IPS-20b (cell line): ENCODE measurements around the gene KCNK15.

Experiments
- H3K27ac ChIP-seq: one replicate; pipeline ENCODE4 v1.5.1; 2013; ENCODE audit warnings: low read length
- H3K27me3 ChIP-seq: 2 replicates; pipeline ENCODE4 v1.6.1; 2013; ENCODE audit warnings: mild to moderate bottlenecking, low read length, inconsistent platforms; ENCODE audit not compliant: insufficient read depth
- H3K36me3 ChIP-seq: 2 replicates; pipeline ENCODE4 v1.6.1; 2013; ENCODE audit warnings: low read depth, mild to moderate bottlenecking, inconsistent platforms, low read length, moderate library complexity; ENCODE audit not compliant: insufficient read depth
- H3K4me1 ChIP-seq: 2 replicates; pipeline ENCODE4 v1.6.1; 2013; ENCODE audit warnings: mild to moderate bottlenecking, control low read depth, inconsistent platforms, low read length, moderate library complexity; ENCODE audit not compliant: insufficient read depth
- H3K4me3 ChIP-seq: 2 replicates; pipeline ENCODE4 v1.5.1; 2013; ENCODE audit warnings: mild to moderate bottlenecking, low read length, inconsistent platforms
- H3K9ac ChIP-seq: 2 replicates; pipeline ENCODE4 v1.6.1; 2013; ENCODE audit warnings: low read depth, mild to moderate bottlenecking, inconsistent platforms, low read length, moderate library complexity
- H3K9me3 ChIP-seq: 2 replicates; pipeline ENCODE4 v1.6.1; 2013; ENCODE audit warnings: mild to moderate bottlenecking, low read depth, low read length, inconsistent platforms; ENCODE audit not compliant: insufficient read depth

The KCNK15 gene

DNA sequence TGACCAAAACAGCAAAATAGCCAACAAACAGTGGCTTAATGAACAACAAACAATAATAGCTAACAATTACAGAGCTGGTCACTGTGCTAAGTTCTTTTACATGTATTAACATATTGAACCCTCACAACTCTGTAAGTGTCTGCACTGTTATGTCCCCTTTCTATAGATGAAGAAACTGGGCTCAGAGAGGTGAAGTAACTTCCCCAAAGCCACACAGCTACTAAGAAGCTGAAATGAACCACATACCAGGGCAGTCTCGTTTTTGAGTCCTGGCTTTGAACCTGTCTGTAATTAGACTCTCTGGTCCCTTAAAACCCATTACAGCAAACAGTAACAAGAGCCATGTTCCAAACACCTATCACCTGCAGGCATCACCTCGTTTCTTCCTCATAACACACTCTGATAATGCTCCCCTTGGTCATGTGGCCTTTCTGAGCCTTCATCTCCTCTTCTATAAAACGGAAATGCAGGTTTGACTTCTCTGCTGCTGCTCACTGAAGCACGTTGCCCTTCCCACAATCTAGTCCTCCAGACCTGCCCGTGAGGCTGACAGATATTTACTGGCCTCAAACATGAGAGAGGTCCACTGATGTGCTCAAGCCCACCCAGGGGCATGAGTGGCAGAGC is 23.3 kb downstream of the KCNK15 start:
- no peak overlapping the region for H3K27ac ChIP-seq
- no peaks in the 10 kb centered on the region for H3K9me3 ChIP-seq
- H3K4me3 ChIP-seq = no peak overlapping the region

DNA sequence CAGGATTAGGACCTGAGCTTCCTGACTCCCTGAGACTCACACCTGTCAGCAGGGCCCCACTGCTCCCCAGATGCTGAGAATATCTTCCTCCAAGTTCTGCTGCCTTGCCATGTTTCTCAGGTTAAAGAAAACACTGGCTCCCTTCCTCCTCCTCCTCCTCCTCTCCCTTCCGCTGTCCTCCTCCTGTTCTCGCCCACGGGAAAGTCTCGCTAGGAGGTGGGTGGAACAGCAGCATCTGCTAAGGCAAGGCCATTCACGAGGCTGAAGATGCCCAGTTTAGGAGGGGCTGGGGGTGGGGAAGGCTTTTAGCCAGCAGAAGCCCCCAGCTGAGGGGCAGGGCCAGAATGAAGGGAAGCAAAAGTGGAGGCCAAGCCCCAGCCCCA is 23.8 kb downstream of the KCNK15 start:
- no peaks in the 10 kb centered on the region for H3K27me3 ChIP-seq

More for the DNA sequence above, 23.3 kb downstream of the KCNK15 start:
- no peak overlapping the region for H3K9ac ChIP-seq
- H3K4me1 ChIP-seq = no peaks in the 10 kb centered on the region
- no peaks in the 10 kb centered on the region for H3K27me3 ChIP-seq
- peaks cover 7% of the 10 kb centered on the region; the same call in 1 of the 2 replicates for H3K36me3 ChIP-seq

DNA sequence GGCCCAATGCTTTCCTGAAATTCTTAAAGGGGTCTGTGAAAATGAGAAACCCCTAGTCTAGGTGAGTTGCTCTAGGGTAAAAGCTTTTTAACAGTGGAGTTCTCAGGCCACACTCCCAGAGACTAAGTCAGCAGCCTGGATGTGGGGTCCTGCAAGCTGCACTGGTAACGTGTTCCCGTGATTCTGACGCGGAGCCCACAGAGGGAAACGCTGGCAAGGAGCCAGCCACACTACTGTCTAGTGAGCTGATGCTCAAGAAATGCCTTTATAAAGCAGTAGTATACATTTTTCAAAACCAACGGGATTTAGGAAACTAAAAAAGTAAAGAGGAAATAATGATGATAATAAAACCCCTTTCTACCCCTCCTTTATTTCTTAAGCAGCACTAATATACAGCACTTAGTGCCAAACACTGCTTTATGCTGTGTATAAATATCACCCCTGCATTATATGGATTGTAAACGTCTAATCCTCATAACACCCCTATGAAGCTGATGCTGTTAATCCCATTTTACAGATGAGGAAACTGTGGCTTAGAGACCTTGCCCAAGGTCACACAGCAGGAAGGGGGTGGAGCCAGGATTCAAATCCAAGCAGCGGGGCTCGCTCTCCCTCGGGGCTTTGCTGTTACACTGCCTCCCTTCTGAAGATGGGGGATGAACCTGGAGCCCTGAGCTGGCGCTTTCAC is 25.0 kb downstream of the KCNK15 start:
- Histone ChIP-seq H3K27ac (no peak overlapping the region), H3K4me1 (no peaks in the 10 kb centered on the region), H3K9ac (no peak overlapping the region), H3K4me3 (no peak overlapping the region), H3K9me3 (no peaks in the 10 kb centered on the region), H3K36me3 (peaks cover 7% of the 10 kb centered on the region; the same call in 1 of the 2 replicates), H3K27me3 (no peaks in the 10 kb centered on the region)

More for the DNA sequence above, 23.8 kb downstream of the KCNK15 start:
- Histone ChIP-seq H3K36me3 (peaks cover 7% of the 10 kb centered on the region; the same call in 1 of the 2 replicates), H3K4me3 (no peak overlapping the region), H3K27ac (no peak overlapping the region), H3K9ac (no peak overlapping the region), H3K4me1 (no peaks in the 10 kb centered on the region), H3K9me3 (no peaks in the 10 kb centered on the region)

DNA sequence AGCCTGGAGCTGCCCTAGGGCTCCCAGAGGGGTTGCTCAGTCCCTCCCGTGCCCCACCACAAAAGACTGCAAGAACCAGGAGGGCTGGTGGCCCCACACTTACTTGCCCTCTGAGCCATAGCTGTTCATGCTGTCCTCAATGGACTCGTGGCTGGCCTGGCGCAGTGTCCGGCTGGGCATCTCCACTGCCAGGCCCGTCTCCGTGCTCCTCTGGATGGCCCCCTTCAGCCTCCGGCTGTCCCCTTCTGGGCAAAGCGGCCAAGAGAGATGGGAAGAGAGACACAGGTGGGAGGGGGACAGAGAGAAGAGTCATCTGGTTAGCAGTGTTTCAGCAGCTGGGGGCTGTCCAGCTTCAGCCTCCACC is 25.5 kb downstream of the KCNK15 start:
- H3K36me3 ChIP-seq = peaks cover 7% of the 10 kb centered on the region; the same call in 1 of the 2 replicates
- H3K9ac ChIP-seq = no peak overlapping the region
- no peak overlapping the region for H3K27ac ChIP-seq
- H3K27me3 ChIP-seq = no peaks in the 10 kb centered on the region
- no peaks in the 10 kb centered on the region for H3K4me1 ChIP-seq
- H3K4me3 ChIP-seq = no peak overlapping the region
- H3K9me3 ChIP-seq = no peaks in the 10 kb centered on the region

DNA sequence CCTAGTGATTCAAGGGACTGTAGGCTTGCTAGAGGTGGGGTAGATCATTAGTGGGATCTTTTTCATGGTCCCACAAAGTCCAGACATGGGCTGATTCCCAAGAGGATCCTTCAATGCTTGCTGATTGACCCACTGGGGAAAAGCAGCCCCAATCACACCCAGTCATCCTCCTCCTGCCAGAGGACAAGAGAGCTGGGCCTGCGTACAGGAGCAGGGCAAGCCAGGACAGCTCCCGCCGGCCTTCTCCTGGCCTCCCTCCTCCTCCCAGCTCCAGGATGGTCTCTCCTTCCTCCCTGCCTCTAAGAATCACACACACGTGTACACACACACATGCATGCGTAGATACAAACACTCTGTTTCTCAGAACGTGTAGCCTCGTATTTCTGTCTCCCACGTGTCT is 27.0 kb downstream of the KCNK15 start:
- Histone ChIP-seq H3K27ac (no peak overlapping the region), H3K9ac (no peak overlapping the region), H3K27me3 (no peaks in the 10 kb centered on the region), H3K4me1 (no peaks in the 10 kb centered on the region), H3K9me3 (no peaks in the 10 kb centered on the region), H3K36me3 (peaks cover 7% of the 10 kb centered on the region; the same call in 1 of the 2 replicates), H3K4me3 (no peak overlapping the region)

DNA sequence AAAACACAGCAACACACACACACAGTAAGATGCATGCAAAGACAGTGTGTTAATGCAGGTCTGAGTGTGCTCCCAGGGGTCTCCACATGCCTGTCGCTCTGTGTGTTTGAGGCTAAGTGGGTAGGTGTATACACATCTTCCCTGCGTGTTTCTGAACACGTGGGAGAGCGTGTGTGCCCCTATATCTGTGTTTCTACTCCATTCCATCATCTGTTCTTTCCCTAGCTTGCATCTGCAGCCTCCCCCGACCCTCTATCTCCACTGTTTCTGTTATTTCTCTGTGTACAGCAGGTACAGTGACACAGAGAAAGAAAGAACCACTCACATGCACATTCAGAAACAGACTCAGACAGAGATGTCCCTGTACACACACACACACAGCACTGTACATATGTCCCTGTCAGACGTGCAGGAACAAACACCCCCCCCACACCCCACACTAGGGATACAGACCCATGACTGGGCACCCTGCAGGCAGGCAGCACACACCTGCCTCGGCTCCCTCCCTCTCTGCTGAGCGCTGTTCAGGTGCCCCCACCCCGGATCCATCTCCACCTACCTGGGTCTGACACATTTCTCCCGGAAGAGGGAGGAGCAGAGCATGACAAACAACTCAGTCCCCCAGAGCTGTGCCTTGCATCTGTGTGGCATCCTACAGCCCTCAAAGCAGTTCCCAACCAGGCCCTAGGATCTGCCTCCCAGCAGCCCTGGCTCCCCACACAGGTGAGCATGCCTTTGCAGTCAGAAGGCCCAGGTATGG is 27.6 kb downstream of the KCNK15 start:
- Histone ChIP-seq H3K27me3 (no peaks in the 10 kb centered on the region), H3K9ac (no peak overlapping the region), H3K4me1 (no peaks in the 10 kb centered on the region), H3K4me3 (no peak overlapping the region), H3K27ac (no peak overlapping the region), H3K9me3 (no peaks in the 10 kb centered on the region), H3K36me3 (peaks cover 7% of the 10 kb centered on the region; the same call in 1 of the 2 replicates)

DNA sequence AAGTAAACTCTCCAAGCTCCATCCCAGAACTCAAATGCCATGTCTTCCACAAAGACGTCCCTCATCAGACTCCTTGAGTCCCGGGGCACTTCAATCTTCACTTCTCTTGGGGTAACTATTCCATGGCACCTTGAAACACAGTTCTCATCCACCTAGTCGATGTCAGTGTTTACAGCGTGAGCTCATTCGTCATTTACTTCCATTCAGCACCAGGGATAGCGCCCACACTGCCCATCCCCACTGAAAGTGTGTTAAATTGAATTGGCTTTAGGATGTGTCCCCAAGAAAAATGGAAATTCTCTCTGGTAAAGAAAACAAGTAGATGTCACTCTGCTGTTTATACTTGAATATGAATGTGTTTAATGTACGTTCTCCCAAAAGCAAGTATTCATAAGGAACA is 31.3 kb downstream of the KCNK15 start:
- Histone ChIP-seq H3K27ac (no peak overlapping the region), H3K4me1 (no peaks in the 10 kb centered on the region), H3K36me3 (no peaks in the 10 kb centered on the region), H3K9ac (no peak overlapping the region), H3K9me3 (no peaks in the 10 kb centered on the region), H3K27me3 (no peaks in the 10 kb centered on the region), H3K4me3 (no peak overlapping the region)

DNA sequence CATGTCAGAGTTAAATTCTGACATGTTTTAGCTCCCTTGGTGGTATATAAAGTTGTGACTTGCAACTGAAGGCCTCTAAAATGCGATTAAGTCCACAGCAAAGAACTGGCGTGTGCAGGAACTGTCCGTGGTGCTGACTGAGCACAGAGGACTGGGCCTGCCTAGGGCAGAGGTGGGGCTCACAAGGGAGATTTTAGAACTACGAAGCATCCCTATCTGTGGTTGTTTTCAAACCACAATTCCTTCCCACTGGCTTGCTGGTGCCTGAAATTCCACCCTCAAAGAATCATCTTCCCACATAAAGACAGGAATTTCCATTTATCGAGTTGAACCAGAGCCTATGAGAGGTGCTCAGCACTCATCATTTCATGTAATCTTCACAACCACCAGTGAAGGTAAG is 34.6 kb downstream of the KCNK15 start:
- no peak overlapping the region for H3K9ac ChIP-seq
- no peak overlapping the region for H3K4me3 ChIP-seq
- peaks cover 8% of the 10 kb centered on the region; the same call in 1 of the 2 replicates for H3K4me1 ChIP-seq
- no peaks in the 10 kb centered on the region for H3K9me3 ChIP-seq
- H3K27me3 ChIP-seq = no peaks in the 10 kb centered on the region
- no peaks in the 10 kb centered on the region for H3K36me3 ChIP-seq
- H3K27ac ChIP-seq = no peak overlapping the region

DNA sequence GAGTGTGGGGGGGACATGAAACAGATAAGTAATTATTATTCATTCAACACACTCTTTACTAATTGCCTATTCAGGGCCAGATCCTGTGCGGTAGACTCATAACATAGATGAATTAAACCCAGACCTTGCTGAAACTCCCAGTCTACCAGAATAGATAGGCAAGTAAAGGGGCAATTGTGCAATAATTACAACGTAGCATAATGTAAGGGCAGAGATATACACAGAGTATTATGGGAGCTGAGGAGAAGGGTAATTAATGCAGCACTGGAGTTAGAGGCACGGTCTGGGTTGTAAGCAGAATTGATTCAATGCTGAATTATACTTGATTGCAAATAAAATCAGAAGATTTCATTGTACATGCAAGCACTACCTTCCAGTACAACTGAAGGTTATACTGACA is 35.5 kb downstream of the KCNK15 start:
- H3K27ac ChIP-seq = no peak overlapping the region
- H3K4me3 ChIP-seq = no peak overlapping the region
- no peaks in the 10 kb centered on the region for H3K9me3 ChIP-seq
- no peaks in the 10 kb centered on the region for H3K36me3 ChIP-seq
- peaks cover 14% of the 10 kb centered on the region; the same call in 1 of the 2 replicates for H3K4me1 ChIP-seq
- no peak overlapping the region for H3K9ac ChIP-seq
- H3K27me3 ChIP-seq = no peaks in the 10 kb centered on the region

DNA sequence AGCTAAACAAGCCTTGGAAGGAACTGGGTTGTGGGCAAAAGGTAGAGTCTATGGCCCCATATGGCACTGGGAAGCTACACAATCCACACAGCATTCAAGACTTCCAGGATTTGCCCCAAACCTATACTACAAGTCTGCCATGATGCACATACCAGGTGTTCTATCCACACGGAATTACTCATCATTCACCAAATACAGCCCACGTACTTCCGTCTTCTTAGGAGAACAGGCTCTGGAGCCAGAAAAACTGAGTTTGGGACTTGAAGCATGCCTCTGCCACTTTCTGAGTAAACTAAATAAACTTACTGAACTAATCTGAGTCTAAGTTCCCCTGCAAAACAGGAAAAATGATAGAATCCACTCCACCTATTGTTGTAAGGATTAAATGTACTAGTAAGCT is 36.1 kb downstream of the KCNK15 start:
- H3K4me3 ChIP-seq = no peak overlapping the region
- no peaks in the 10 kb centered on the region for H3K36me3 ChIP-seq
- H3K27me3 ChIP-seq = no peaks in the 10 kb centered on the region
- H3K9me3 ChIP-seq = no peaks in the 10 kb centered on the region
- H3K9ac ChIP-seq = no peak overlapping the region
- peaks cover 15% of the 10 kb centered on the region; the same call in 1 of the 2 replicates for H3K4me1 ChIP-seq
- no peak overlapping the region for H3K27ac ChIP-seq

DNA sequence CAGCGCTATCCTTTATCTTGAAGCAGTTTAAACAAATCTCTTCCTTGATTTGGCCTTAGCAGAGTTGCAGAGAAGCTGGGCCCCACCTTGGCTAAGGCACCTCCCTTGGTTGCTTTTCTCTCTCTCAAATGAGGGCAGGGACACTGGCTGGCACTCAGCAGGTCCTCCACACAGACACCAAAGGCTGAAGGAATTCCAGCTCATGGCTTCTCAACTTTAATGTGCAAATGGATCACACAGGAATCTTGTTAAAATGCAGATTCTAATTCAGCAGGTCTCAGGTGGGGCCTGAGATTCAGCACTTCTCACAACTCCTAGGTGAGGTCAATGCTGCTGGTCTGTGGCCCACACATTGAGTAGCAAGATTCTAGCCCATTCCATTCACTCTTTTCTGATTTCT is 39.0 kb downstream of the KCNK15 start:
- no peaks in the 10 kb centered on the region for H3K36me3 ChIP-seq
- H3K4me1 ChIP-seq = peaks cover 15% of the 10 kb centered on the region; the same call in 1 of the 2 replicates
- H3K27ac ChIP-seq = no peak overlapping the region
- H3K9ac ChIP-seq = peak overlapping the region; percentile 11; the same call in 1 of the 2 replicates
- peak overlapping the region; percentile 43; the same call in 1 of the 2 replicates for H3K4me3 ChIP-seq
- no peaks in the 10 kb centered on the region for H3K27me3 ChIP-seq
- no peaks in the 10 kb centered on the region for H3K9me3 ChIP-seq
